SK-N-SH (cell line): Measurements from ENCODE around the gene LRRC15. TPM values are rescaled to one million over a fixed set of nuclear protein-coding genes. Genes with fewer than 3 reads are reported as not detected.

Experiments used
- CTCF ChIA-PET: fragments of 300-600, 350-600 bp; formaldehyde crosslinking; extraction: SDS; loops from one replicate; lab custom pipeline; 2021; lab: Yijun Ruan, JAX
- POLR2A ChIA-PET: fragments of 350-600 bp; sonication (Branson Sonifier 250); formaldehyde crosslinking; extraction: SDS; loops from one replicate; lab custom pipeline; 2020; ENCODE audit warnings: antibody characterized with exemption, inconsistent platforms; lab: Yijun Ruan, JAX
- DNase-seq: peaks from one replicate; pipeline ENCODE4 v3.0.0; 2012
- H2AFZ ChIP-seq: fragments of 200-600 bp; sonication (generic); 2 replicates; pipeline ENCODE4 v1.8.1; 2016; ENCODE audit warnings: antibody characterized with exemption, mild to moderate bottlenecking, low read depth
- H3F3A ChIP-seq: fragments of 200-600 bp; sonication (generic); replicated peaks from 2 replicates; pipeline ENCODE3; 2016; ENCODE audit warnings: antibody characterized with exemption, mild to moderate bottlenecking; ENCODE audit not compliant: insufficient read depth
- H3K27ac ChIP-seq, 2 experiments: fragments of 200-500 bp in 1 of 2; fragments of 200-600 bp in 1 of 2; sonication (Bioruptor generic) in 1 of 2; sonication (generic), shearing (Covaris generic) in 1 of 2; 2 replicates each; pipeline versions ENCODE4 v1.5.1 to v1.6.1; 2014 to 2016; ENCODE audit warnings: low read depth in 2 of 2, inconsistent platforms in 1 of 2, low read length in 1 of 2, mild to moderate bottlenecking in 1 of 2, mixed read lengths in 1 of 2
- H3K27me3 ChIP-seq: fragments of 200-600 bp; sonication (generic), shearing (Covaris generic); 2 replicates; pipeline ENCODE4 v1.6.1; 2016; ENCODE audit warnings: mixed run types; ENCODE audit not compliant: insufficient read depth
- H3K36me3 ChIP-seq, 2 experiments: fragments of 200-500 bp in 1 of 2; fragments of 200-600 bp in 1 of 2; sonication (Bioruptor generic) in 1 of 2; sonication (generic) in 1 of 2; replicated peaks in 1 of 2; 2 replicates each; pipeline versions ENCODE3 to v1.5.1; 2014 to 2016; ENCODE audit warnings: low read length in 1 of 2, mild to moderate bottlenecking in 1 of 2; ENCODE audit not compliant: insufficient read depth in 2 of 2, control insufficient read depth in 1 of 2
- H3K4me1 ChIP-seq, 2 experiments: fragments of 200-500 bp in 1 of 2; fragments of 200-600 bp in 1 of 2; sonication (Bioruptor generic) in 1 of 2; sonication (generic), shearing (Covaris generic) in 1 of 2; 2 replicates each; pipeline versions ENCODE4 v1.5.1 to v1.6.1; 2014 to 2016; ENCODE audit warnings: low read depth in 1 of 2, low read length in 1 of 2, mixed run types in 1 of 2; ENCODE audit not compliant: insufficient read depth in 2 of 2, control insufficient read depth in 1 of 2
- H3K4me2 ChIP-seq: fragments of 200-600 bp; sonication (generic), shearing (Covaris generic); 2 replicates; pipeline ENCODE4 v1.6.1; 2017; ENCODE audit warnings: mixed run types
- H3K4me3 ChIP-seq, 2 experiments: fragments of 200-500 bp in 1 of 2; fragments of 200-600 bp in 1 of 2; sonication (Bioruptor generic) in 1 of 2; sonication (generic), shearing (Covaris generic) in 1 of 2; 2 replicates each; pipeline versions ENCODE4 v1.5.1 to v1.8.1; 2014 to 2016; ENCODE audit warnings: low read depth in 2 of 2, inconsistent platforms in 1 of 2, low read length in 1 of 2, mild to moderate bottlenecking in 1 of 2, mixed read lengths in 1 of 2, moderate library complexity in 1 of 2
- H3K79me2 ChIP-seq: fragments of 200-600 bp; sonication (generic); 2 replicates; pipeline ENCODE4 v1.8.1; 2017; ENCODE audit warnings: mild to moderate bottlenecking; ENCODE audit not compliant: insufficient read depth
- H3K9ac ChIP-seq: fragments of 200-600 bp; sonication (generic); 2 replicates; pipeline ENCODE4 v1.6.1; 2017; ENCODE audit warnings: mixed run types
- H3K9me2 ChIP-seq: fragments of 200-600 bp; sonication (generic); 2 replicates; pipeline ENCODE4 v1.6.1; 2017; ENCODE audit warnings: mixed run types
- H3K9me3 ChIP-seq: fragments of 200-600 bp; sonication (generic); 2 replicates; pipeline ENCODE4 v1.6.1; 2017; ENCODE audit warnings: mixed run types, mild to moderate bottlenecking, moderate library complexity
- H4K20me1 ChIP-seq: fragments of 200-600 bp; sonication (generic); 2 replicates; pipeline ENCODE4 v1.6.1; 2017; ENCODE audit warnings: mild to moderate bottlenecking, mixed run types; ENCODE audit not compliant: insufficient read depth
- ELF1 ChIP-seq: IDR thresholded peaks from 2 replicates; pipeline ENCODE4 v1.4.0; 2012
- EP300 ChIP-seq, 2 experiments: IDR thresholded peaks; 2 replicates each; pipeline versions ENCODE4 v1.4.0 to v1.6.1; 2012; ENCODE audit warnings: borderline replicate concordance in 1 of 2, low read depth in 1 of 2, low read length in 1 of 2
- EZH2phosphoT487 ChIP-seq: fragments of 200-600 bp; sonication (generic); IDR thresholded peaks from 2 replicates; pipeline ENCODE4 v1.6.1; 2017; ENCODE audit warnings: low read depth, mixed run types, mild to moderate bottlenecking, antibody characterized with exemption, moderate library complexity, borderline replicate concordance
- FOSL2 ChIP-seq: IDR thresholded peaks from 2 replicates; pipeline ENCODE4 v1.4.0; 2012; ENCODE audit warnings: low read depth, mild to moderate bottlenecking, moderate library complexity, borderline replicate concordance
- FOXJ3 ChIP-seq: sonication (generic); formaldehyde crosslinking; IDR thresholded peaks from 2 replicates; pipeline ENCODE4 v1.5.1; 2020; ENCODE audit warnings: mild to moderate bottlenecking, missing genetic modification reagents
- FOXM1 ChIP-seq: IDR thresholded peaks from 2 replicates; pipeline ENCODE4 v1.4.0; 2012; ENCODE audit warnings: low read depth, mild to moderate bottlenecking
- JUND ChIP-seq: IDR thresholded peaks from 2 replicates; pipeline ENCODE4 v1.4.0; 2012
- MEF2A ChIP-seq: IDR thresholded peaks from 2 replicates; pipeline ENCODE4 v1.4.0; 2012; ENCODE audit warnings: low read depth, borderline replicate concordance
- MXI1 ChIP-seq: IDR thresholded peaks from 2 replicates; pipeline ENCODE4 v1.6.1; 2012; ENCODE audit warnings: mild to moderate bottlenecking, low read depth, low read length, improper control_type of control experiment
- POLR2AphosphoS5 ChIP-seq: IDR thresholded peaks from 2 replicates; pipeline ENCODE4 v1.6.1; 2012; ENCODE audit warnings: low read depth, low read length
- RFX5 ChIP-seq: IDR thresholded peaks from 2 replicates; pipeline ENCODE4 v1.6.1; 2012; ENCODE audit warnings: mild to moderate bottlenecking, improper control_type of control experiment, low read length
- SIN3A ChIP-seq: IDR thresholded peaks from 2 replicates; pipeline ENCODE4 v1.6.1; 2012; ENCODE audit warnings: low read depth, mild to moderate bottlenecking, low read length, moderate library complexity, borderline replicate concordance
- SMC3 ChIP-seq: IDR thresholded peaks from 2 replicates; pipeline ENCODE4 v1.6.1; 2012; ENCODE audit warnings: low read depth, low read length, improper control_type of control experiment
- TAF1 ChIP-seq: IDR thresholded peaks from 2 replicates; pipeline ENCODE4 v1.6.1; 2012; ENCODE audit warnings: low read depth, mild to moderate bottlenecking, low read length, moderate library complexity, borderline replicate concordance
- TCF12 ChIP-seq: IDR thresholded peaks from 2 replicates; pipeline ENCODE4 v1.4.0; 2012
- WGBS: methylation state at CpG from one replicate; pipeline ENCODE4 v1.1.6; 2017; ENCODE audit warnings: low lambda C conversion rate; 5-methylcytosine and 5-hydroxymethylcytosine counted together
- polyA plus RNA-seq, 3 experiments: library from polyadenylated mRNA; depleted of rRNA; stranded (reverse); fragments of >200 nt; gene quantifications; 2 replicates each; pipeline ENCODE4 v1.2.3, GENCODE V29; 2012
- TF ChIP-seq, protein P1 (sequence below): fragments of 150-350 bp; IDR thresholded peaks from 2 replicates; pipeline ENCODE4 v1.6.1; 2017; ENCODE audit warnings: antibody characterized with exemption, low read length, low read depth, borderline replicate concordance
- TF ChIP-seq, protein P2 (sequence below): fragments of 150-350 bp; IDR thresholded peaks from 2 replicates; pipeline ENCODE4 v1.6.1; 2016; ENCODE audit warnings: mild to moderate bottlenecking, low read depth, low read length

LRRC15 gene
- polyA plus RNA-seq, 1 of the 3 experiments (the other 2 are of a cell fraction): 0.02 TPM

DNA sequence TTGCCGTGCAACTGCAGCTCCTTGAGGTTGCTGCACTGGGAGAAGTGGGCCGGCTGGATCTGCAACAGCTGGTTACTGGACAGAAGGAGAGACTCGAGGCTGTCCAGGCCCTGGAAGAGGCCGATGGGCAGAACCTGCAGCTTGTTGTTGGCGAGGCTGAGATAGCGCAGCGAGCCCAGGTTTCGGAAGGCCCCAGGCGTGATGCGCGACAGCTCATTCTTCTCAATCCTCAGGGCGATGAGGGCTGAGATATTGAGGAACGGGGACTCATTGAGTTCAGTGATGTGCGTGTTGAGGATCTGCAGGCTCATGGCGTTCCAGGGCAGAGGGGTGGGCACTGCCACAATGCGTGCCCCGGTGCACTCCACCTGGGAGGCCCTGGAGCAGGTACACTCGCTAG is 9.0 kb downstream of the LRRC15 start:
- 86% methylated on average over 17 of the region's 18 CpGs for WGBS
- DNase-seq: no peak
- peaks cover 16% of the 10 kb centered on the region; the same call in 1 of the 2 replicates for H3K27me3 ChIP-seq
- no peak overlapping the region for H3K4me2 ChIP-seq
- no peaks in the 10 kb centered on the region for H3K36me3 ChIP-seq
- ChIA-PET POLR2A (no interaction called here), CTCF (interaction anchor here (0.7 to 2.7 kb wide), 4 partner anchors 8 to 27 kb away, joined by 4 to 17 read pairs (median 8); no protein-coding TSS in a partner anchor)
- no peak overlapping the region for H3K4me3 ChIP-seq
- H4K20me1 ChIP-seq: no peaks in the 10 kb centered on the region
- H3K9me2 ChIP-seq: no peaks in the 10 kb centered on the region
- TF ChIP-seq RFX5 (no peak), POLR2AphosphoS5 (no peak), FOXM1 (no peak), FOSL2 (no peak)
- TF ChIP-seq, protein P1, sequence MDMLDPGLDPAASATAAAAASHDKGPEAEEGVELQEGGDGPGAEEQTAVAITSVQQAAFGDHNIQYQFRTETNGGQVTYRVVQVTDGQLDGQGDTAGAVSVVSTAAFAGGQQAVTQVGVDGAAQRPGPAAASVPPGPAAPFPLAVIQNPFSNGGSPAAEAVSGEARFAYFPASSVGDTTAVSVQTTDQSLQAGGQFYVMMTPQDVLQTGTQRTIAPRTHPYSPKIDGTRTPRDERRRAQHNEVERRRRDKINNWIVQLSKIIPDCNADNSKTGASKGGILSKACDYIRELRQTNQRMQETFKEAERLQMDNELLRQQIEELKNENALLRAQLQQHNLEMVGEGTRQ: no peak
- no peaks in the 10 kb centered on the region for H3K9me3 ChIP-seq
- no peaks in the 10 kb centered on the region for H3F3A ChIP-seq
- H2AFZ ChIP-seq: no peak overlapping the region
- no peak overlapping the region for H3K9ac ChIP-seq
- H3K27ac ChIP-seq: no peak overlapping the region
- H3K4me1 ChIP-seq: peaks cover 11 to 18% of the 10 kb centered on the region in 2 experiments; a peak in 3 of 4 replicates
- no peaks in the 10 kb centered on the region for H3K79me2 ChIP-seq

DNA sequence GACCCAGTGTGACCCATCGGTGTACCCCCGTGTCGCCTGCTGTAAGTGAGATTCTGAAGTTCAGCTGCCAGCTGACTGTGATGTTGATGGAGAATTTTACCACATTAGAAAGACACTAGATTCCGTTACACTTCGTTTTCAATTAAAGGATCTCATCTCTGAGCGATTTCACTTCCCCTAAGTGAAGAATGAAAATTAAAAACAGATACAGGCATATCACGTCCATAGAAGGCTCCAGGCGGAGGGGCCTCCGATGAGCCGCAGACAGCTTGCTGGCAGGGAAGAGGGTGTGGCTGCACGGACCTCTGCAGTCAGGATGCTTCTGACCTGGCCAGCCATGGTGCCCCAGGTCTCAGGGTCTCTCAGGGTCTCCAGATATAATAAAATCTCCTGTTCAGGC is 11.9 kb downstream of the LRRC15 start:
- 66% methylated on average over 6 of the region's 11 CpGs for WGBS
- Histone ChIP-seq H3K79me2 (no peaks in the 10 kb centered on the region), H3K4me1 (no peaks in the 10 kb centered on the region; a peak in 1 of 4 replicates), H3K4me3 (no peak overlapping the region), H3K9me2 (no peaks in the 10 kb centered on the region), H3F3A (no peaks in the 10 kb centered on the region), H3K9ac (no peak overlapping the region), H3K9me3 (no peaks in the 10 kb centered on the region), H3K36me3 (no peaks in the 10 kb centered on the region), H3K4me2 (no peak overlapping the region), H3K27me3 (peaks cover 16% of the 10 kb centered on the region; the same call in 1 of the 2 replicates), H2AFZ (no peak overlapping the region), H4K20me1 (no peaks in the 10 kb centered on the region), H3K27ac (no peak overlapping the region)
- ChIA-PET CTCF (interaction anchor here (5.5 kb wide), 1 partner anchor 13 kb away, joined by 39 read pairs; no protein-coding TSS in a partner anchor), POLR2A (no interaction called here)
- no peak for TF ChIP-seq EZH2phosphoT487
- no peak for TF ChIP-seq SMC3
- no peak for TF ChIP-seq TCF12
- no peak for TF ChIP-seq FOXJ3
- no peak for TF ChIP-seq ELF1
- TF ChIP-seq, protein P1: no peak
- TF ChIP-seq JUND: no peak
- no peak for TF ChIP-seq EP300 (IDR thresholded peaks at IDR 0.05; ENCODE audit: borderline replicate concordance in 1 of 2, low read depth in 1 of 2, low read length in 1 of 2)
- TF ChIP-seq MEF2A: no peak
- TF ChIP-seq SIN3A: no peak
- no peak for TF ChIP-seq FOSL2
- no peak for TF ChIP-seq TAF1
- TF ChIP-seq, protein P2, sequence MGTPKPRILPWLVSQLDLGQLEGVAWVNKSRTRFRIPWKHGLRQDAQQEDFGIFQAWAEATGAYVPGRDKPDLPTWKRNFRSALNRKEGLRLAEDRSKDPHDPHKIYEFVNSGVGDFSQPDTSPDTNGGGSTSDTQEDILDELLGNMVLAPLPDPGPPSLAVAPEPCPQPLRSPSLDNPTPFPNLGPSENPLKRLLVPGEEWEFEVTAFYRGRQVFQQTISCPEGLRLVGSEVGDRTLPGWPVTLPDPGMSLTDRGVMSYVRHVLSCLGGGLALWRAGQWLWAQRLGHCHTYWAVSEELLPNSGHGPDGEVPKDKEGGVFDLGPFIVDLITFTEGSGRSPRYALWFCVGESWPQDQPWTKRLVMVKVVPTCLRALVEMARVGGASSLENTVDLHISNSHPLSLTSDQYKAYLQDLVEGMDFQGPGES: no peak
- TF ChIP-seq MXI1: no peak
- no peak for DNase-seq
